LoVo (cell line): ENCODE measurements around the gene CLPX.
"Not testable (repeated sequence)": the region's sequence is repeated elsewhere in the genome, so short reads cannot be mapped to it uniquely, and the experiment has no call there.

Experiments used
- DNase-seq: peaks from one replicate; pipeline ENCODE4 v3.0.0-alpha.2; 2016; ENCODE audit warnings: low spot score

Gene CLPX

GRCh38 chr15:65204931-65205660 lies 20.0 kb upstream of the CLPX start:
- DNase-seq: no peak

GRCh38 chr15:65204236-65204930 lies 19.2 kb upstream of the CLPX start:
- no peak for DNase-seq

- no peak for DNase-seq
Observed at GRCh38 chr15:65201918-65202317, 16.8 kb upstream of the CLPX start.

GRCh38 chr15:65198571-65198970 lies 13.4 kb upstream of the CLPX start:
- no peak for DNase-seq

GRCh38 chr15:65197337-65197645 lies 12.1 kb upstream of the CLPX start:
- no peak for DNase-seq

GRCh38 chr15:65196637-65197336 lies 11.6 kb upstream of the CLPX start:
- no peak for DNase-seq

GRCh38 chr15:65195548-65195923 lies 10.4 kb upstream of the CLPX start:
- no peak for DNase-seq

- DNase-seq: no peak
Observed at GRCh38 chr15:65194826-65195547, 9.8 kb upstream of the CLPX start.

- DNase-seq: no peak
Observed at GRCh38 chr15:65192016-65192415, 6.9 kb upstream of the CLPX start.

GRCh38 chr15:65189102-65189740 lies 4.1 kb upstream of the CLPX start:
- peak; percentile 44 for DNase-seq

- DNase-seq: not testable (repeated sequence)
Observed at GRCh38 chr15:65188472-65188871, 3.3 kb upstream of the CLPX start.

- peak; percentile 63 for DNase-seq
Observed at GRCh38 chr15:65184305-65184867, 756 bp downstream of the CLPX start.

- DNase-seq: no peak
Observed at GRCh38 chr15:65183865-65184159, 1.3 kb downstream of the CLPX start.

GRCh38 chr15:65182538-65182937 lies 2.6 kb downstream of the CLPX start:
- DNase-seq: no peak

GRCh38 chr15:65181582-65182353 lies 3.4 kb downstream of the CLPX start:
- DNase-seq: not testable (repeated sequence)

- no peak for DNase-seq
Observed at GRCh38 chr15:65180167-65180566, 5.0 kb downstream of the CLPX start.

- DNase-seq: peak; percentile 29
Observed at GRCh38 chr15:65177901-65178300, 7.2 kb downstream of the CLPX start.

GRCh38 chr15:65176056-65176455 lies 9.1 kb downstream of the CLPX start:
- no peak for DNase-seq

- DNase-seq: no peak
Observed at GRCh38 chr15:65175511-65175910, 9.6 kb downstream of the CLPX start.

- no peak for DNase-seq
Observed at GRCh38 chr15:65174509-65174908, 10.6 kb downstream of the CLPX start.

GRCh38 chr15:65172531-65172930 lies 12.6 kb downstream of the CLPX start:
- DNase-seq: no peak
